ENCODE results near the gene TPX2.
A peak's percentile ranks its signal among the peaks of the same experiment; 100 is the strongest.

TPX2 gene, protein sequence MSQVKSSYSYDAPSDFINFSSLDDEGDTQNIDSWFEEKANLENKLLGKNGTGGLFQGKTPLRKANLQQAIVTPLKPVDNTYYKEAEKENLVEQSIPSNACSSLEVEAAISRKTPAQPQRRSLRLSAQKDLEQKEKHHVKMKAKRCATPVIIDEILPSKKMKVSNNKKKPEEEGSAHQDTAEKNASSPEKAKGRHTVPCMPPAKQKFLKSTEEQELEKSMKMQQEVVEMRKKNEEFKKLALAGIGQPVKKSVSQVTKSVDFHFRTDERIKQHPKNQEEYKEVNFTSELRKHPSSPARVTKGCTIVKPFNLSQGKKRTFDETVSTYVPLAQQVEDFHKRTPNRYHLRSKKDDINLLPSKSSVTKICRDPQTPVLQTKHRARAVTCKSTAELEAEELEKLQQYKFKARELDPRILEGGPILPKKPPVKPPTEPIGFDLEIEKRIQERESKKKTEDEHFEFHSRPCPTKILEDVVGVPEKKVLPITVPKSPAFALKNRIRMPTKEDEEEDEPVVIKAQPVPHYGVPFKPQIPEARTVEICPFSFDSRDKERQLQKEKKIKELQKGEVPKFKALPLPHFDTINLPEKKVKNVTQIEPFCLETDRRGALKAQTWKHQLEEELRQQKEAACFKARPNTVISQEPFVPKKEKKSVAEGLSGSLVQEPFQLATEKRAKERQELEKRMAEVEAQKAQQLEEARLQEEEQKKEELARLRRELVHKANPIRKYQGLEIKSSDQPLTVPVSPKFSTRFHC
- total RNA-seq = 3.1 to 9.6 reads per million in 2 donors

DNA sequence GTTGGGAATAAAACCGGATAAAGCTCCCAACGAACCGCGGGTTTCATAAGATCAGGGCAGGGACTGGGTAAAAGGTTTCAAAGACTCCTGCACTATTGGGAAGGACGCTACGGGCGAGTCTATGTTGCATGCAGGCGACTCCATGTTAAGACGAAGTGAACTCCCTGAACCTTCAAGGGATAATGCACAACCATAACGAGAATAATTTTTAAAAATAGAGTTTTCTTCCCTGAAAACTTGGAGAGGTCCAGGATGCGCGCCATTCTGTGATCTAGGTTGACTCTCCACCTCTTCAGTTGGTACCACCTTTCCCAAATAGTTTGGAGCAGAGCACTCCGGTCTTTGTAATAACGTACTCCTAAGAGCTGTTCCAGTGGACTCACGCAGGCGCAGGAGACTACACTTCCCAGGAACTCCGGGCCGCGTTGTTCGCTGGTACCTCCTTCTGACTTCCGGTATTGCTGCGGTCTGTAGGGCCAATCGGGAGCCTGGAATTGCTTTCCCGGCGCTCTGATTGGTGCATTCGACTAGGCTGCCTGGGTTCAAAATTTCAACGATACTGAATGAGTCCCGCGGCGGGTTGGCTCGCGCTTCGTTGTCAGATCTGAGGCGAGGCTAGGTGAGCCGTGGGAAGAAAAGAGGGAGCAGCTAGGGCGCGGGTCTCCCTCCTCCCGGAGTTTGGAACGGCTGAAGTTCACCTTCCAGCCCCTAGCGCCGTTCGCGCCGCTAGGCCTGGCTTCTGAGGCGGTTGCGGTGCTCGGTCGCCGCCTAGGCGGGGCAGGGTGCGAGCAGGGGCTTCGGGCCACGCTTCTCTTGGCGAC is at the start of gene TPX2:
TSS of gene TPX2 (plus strand) at position 562 of the 821 bp plus-strand sequence. CDS start 18,187 bp downstream, outside the sequence.
- peak; percentile 28 to 95 (median 68) for DNase-seq

DNA sequence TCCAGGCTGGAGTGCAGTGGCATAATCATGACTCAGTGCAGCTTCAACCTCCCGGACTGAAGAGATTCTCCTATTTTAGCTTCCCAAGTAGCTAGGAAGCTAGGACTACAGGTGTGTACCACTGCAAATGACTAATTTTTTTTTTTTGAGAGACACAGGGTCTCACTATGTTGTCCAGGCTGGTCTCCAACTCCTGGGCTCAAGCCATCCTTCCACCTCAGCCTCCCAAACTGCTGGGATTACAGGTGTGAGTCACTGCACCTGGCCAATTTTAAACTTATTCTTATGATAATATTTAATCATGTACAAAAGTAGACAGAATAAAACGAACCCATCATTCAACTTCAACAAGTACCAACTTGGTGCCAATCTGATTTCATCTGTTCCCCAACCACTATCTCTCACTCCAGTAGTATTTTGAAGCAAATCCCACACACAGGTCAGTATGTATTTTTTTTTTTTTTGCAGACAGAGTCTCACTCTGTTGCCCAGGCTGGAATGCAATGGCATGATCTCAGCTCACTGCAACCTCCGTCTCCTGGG is 48.9 kb upstream of the TPX2 start:
- DNase-seq = no peak

DNA sequence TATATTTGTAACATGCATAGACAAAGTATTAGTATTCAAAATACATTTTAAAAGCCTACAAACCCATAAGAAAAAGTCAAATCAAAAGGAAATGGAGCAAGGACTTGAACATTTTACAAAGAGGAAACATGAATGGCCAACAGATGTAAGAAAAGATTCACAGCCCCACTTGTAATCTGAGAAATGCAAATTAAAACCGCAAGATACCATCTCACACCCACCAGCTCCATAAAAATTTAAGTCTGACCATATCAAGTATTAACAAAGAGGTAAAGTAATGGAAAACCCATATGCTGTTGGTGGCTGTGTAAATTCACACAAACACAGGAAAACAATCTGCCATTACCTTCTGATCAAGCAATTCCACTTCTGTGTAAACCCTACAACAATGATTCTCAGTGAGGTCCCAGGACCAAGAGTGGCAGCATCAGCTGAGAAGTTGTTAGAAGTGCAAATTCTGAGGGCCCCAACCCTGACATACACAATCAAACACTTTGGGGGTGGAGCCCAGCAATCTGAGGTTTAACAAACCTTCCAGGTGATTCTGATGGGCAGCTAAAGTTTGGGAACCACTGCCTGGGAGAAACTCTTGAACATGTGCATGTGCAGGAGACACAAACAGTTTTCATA is 47.3 kb upstream of the TPX2 start:
- DNase-seq = no peak

DNA sequence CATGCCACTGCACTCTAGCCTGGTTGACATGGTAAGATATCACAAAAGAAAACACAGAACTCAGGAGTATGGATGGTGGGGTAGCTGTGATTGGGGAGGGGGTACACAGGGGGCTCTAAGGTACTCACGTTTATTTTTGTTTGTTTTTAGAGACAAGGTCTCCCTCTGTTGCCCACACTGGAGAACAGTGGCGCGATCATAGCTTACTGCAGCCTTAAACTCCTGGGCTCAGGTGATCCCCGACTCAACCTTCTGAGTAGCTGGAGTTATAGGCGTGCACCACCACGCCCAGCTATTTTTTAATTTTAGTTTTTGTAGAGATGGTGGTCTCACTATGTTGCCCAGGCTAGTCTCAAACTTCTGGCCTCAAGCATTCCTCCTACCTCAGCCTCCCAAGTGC is 45.7 kb upstream of the TPX2 start:
- DNase-seq = no peak

DNA sequence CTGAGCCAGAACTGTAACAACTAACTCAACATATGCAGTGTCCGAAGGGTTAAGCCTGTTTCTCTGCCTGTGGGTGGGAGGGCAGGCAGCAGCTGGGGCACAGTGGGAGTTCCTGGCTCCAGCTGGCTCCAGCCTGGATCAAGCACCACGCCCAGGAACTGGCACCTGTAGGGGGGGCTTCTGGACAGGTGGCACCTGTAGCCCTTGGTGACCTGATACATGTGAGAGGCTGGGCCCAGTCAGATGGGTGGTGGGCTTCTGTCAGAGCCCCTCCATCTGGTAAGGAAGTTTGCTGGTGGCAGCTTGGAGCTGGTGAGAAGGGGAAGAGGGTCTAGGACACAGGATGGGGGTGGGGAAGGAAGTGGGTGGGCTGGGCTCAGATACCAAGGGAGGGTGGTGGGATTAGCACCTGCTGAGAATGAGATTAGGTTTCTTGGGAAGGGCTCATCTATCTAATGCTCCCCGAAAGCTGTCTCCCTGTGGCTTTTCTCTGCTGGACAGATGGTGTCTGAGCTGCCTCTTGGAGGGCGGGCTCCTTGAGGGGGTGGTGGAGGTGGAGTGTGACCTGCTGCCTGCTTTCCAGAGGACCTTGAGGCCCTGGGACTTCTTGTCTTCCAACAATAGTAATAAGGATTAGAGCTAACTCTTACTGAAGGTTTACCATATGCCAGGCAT is 45.0 kb upstream of the TPX2 start:
- DNase-seq = no peak

DNA sequence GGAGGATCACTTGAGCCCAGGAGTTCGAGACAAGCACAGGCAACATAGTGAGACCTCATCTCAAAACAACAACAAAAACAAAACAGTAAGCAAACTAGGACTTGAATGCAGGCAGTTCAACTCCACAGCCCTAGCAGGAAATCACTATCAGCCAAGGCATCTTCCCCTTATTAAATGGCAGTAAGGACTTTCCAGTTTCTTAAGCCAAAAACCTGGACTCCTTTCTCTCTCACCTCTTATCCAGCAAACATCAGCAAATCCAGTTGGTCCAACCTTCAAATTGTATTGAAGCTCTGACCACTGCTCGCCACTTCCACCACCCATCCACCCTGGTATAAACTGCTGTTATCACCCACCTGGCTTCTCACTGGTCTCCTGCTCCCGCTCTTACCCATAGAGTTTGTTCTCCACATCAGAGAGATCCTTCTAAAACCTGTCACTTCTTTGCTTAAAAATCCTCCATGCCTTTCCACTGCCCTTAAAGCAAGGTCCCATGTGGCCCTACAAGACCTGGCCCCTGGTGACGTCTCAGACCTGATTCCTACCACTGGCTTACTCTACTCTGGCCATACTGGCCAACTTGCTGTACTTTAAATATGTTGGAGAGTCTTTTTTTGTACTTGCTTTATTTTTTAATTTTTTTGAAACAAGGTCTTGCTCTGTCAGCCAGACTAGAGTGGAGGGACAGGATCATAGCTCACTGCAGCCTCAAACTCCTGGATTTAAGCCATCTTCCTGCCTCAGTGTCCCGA is 44.1 kb upstream of the TPX2 start:
- no peak for DNase-seq

DNA sequence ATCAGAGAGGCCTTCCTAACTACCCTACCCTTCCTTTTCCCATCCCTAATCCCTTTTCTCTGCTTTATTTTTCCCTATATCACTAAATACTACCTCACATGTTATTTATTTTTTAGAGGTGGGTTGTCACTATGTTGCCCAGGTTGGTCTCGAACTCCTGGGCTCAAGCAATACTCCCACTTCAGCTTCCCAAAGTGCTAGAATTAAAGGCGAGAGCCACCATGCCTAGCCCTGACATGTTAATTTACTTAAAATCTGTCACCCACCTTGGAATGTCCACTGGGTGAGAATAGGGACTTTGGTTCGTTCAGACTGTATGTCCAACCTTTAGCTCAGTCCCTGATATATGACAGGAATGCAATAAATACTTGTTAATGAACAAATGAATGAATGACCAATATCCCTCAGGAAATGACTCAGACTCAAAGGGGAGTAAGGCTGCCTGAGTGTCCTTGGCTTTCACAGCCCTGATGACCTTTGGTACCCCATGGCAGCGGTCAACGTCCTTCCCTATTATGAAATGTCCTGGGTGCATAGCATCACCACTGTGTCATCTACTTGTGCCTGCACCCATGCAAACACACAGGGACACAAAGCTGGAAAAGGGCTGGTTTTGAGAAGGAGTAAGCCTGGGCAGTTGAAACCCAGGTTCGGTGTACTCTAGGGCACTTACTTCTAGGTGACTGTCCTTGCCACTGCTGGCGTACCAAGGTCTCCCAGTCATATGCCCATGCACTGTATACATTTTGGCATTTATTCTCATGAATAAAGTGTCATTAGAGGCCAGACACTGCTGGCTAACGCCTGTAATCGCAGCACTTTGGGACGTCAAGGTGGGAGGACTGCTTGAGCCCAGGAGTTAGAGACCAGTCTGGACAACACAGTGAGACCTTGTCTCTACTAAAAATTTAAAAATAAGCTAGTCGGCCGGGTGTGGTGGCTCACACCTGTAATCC is 43.0 kb upstream of the TPX2 start:
- DNase-seq = no peak

DNA sequence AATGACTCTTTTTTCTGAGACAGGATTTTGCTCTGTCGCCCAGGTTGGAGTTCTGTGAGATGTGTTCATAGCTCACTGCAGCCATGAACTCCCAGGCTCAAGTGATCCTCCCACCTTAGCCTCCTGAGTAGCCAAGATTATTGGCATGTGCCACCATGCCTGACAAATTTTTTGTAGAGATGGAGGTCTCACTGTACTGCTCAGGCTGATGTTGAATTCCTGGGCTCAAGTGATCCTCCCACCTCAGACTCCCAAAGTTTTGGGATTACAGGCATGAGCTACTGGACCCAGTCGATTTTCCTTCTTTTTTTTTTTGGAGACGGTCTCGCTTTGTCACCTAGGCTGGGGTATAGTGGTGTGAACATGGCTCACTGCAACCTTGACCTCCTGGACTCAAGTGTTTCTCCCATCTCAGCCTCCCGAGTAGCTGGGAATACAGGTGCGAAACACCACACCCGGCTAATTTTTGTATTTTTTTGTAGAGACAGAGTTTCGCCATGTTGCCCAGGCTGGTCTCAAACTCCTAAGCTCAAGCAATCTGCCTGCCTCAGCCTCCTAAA is 40.8 kb upstream of the TPX2 start:
- no peak for DNase-seq

DNA sequence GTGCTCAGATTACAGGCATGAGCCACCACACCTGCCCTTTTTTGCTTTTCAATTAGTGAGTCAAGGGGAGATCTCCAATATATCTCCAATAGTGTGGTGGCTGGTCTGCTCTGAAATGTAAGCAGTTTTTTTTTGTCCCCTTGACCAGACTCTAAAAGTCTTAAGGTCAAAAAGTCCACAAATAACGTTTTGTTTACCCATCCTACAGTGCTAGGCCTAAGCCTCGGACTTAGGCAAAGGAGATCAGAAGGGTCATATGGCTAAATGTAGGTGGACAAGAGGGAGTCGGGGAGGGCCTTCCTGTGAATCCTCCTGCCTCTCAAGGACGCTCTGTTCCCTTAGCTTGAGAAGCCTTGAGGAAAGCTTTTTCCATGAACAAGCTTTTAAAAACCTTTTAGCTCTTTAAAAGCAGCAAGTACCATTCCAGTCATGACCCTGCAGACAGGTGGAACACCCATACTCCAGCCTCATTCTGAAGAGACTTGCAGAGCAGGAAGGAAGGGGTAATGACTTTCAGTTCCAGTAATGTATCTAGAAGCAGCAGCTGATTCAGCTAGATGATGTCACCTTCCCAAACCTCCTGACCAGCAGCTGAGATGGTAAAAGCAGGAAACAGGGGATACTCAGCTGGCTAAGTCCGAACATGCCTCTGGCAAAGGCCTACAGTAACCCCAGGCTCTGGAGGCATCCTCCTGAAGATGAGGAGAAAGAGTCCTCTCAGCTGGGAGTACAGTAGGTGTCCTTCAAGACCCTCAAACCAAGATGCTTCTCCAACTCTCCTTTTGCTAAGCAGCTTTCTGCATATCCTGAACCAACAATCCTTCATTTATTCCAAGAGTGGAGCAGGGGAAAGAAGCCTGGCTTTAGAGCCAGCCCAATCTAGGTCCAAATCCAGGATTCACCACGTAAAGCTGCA is 40.0 kb upstream of the TPX2 start:
- peak in 1 of 5 experiments; percentile 74 for DNase-seq

DNA sequence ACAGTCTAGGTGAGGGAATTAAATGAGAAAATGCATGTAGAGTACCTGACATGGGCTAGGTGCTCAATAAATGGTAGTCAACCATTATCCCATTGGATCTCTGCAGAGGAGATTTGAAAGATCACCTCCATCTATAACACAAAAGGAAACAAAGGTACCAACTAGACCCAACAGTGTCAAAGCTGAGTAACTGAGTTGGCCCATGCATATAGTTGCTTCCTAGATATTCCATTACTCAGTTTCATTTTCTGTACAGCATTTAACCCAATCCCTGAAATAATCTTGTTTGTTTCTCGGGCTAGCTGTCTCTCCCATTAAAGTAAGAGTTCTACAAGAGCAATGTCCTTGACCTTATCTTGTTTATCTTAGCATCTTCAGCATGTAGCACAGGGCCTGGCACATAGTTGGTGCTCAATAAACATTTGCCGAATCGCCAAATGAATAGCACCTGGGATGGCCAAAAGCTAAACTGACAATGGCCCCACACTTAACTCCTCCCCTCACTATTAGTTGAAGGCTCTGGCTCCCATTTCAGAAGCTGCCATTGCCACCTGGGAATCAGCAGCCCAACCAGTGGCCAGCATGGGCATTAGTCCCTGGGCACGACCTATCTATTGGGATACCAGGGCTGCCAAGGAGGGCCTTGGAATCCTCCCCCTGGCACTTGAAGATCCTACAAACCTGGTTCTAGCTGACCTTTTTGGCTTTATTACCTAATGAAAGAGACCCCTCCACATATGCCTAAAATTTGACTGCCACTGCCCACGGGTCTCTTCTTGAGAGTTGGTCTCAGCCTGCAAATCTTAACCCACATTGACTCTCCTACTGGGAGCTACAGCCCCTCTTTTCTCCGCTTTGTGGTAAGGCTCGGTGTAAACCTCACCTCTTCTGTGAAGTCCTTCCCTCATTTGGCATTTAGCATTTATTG is 39.0 kb upstream of the TPX2 start:
- DNase-seq = no peak

DNA sequence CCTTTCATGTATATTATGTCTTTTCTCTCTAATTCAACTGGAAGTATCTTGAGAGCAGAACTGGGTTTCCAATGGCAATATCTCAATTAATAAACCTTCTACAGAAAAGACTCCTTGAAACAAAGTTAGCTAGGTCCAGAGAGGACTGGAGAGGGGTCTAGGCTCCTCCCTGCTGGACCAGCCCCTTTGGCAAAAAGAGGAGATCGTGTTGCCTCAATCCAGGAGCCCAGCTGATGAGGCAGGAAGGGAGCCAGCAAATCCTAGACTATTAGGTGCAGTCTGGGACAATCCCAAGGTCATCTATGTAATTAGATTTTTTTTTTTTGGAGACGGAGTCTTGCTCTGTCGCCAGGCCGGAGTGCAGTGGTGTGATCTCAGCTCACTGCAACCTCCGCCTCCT is 38.3 kb upstream of the TPX2 start:
- DNase-seq = no peak

DNA sequence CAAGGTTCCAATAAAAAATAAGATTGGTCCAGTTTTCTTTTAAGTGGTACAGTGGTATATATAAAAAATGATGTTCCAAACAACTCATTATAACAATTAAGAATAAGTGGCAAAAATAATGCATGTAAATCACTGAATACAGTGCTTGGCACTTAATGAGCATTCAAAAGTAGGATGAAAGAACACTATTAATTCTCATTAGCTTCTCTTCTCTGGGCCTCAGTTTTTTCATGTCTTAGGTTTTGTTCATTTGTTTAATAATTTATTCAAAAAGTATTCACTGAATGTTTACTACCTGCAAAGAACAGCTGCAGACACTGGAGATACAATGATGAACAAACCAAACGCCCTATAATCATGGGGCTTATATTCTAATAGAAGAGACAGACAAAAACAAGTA is 37.5 kb upstream of the TPX2 start:
- DNase-seq = no peak

DNA sequence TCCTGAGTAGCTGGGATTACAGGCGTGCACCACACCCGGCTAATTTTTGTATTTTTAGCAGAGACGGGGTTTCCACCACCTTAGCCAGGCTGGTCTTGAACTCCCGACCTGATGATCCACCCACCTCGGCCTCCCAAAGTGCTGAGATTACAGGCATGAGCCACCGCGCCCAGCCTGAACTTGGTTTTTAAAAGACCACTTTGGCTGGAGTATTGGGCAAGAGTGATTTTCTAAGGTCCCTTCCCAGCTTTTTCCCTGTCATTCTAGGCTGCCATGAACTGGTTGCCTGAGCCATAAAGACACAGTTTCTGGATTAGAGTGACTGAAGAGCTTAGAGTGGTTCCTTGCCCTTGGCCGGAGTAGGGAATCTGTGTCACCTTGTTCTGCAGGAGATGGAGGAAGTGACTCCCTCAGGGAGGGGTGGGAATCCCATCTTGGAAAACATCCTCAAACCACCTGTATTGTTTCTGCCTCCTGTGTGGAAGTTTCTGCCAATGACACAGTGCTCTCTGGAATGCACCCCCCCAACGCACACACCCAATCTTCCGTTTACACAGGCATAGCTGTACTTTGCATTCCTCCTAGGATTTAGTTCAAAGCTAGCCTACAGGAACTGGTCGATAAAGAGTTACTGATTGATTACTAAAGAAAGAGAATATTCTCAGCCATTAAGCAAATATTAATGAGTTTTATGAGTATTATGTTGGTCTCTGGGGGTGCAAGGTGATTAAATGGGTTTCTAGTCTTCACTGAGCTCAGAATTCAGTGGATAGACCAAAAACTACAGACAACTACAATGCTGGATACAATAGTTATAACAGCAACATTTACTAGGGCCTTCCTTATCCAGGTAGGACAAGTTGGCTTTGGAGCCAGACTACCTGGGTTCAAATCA is 34.6 kb upstream of the TPX2 start:
- no peak for DNase-seq

DNA sequence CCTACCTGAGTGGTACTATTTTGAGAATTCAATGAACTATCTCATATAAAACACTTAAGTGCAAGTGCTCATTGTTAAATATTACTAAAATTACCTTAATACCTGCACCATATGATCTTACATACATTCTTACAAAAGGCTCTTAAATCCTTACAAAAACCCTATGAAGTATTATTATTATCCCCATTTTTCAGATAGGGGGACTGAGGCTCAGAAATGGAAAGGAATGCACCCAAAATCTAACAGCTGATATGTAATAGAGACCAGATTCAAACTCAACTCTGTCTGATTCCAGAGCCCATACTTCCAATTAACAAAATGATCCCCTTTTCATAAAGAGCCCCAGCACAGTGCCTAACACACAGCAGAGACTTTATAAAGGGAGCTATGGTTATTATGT is 33.9 kb upstream of the TPX2 start:
- DNase-seq = no peak

DNA sequence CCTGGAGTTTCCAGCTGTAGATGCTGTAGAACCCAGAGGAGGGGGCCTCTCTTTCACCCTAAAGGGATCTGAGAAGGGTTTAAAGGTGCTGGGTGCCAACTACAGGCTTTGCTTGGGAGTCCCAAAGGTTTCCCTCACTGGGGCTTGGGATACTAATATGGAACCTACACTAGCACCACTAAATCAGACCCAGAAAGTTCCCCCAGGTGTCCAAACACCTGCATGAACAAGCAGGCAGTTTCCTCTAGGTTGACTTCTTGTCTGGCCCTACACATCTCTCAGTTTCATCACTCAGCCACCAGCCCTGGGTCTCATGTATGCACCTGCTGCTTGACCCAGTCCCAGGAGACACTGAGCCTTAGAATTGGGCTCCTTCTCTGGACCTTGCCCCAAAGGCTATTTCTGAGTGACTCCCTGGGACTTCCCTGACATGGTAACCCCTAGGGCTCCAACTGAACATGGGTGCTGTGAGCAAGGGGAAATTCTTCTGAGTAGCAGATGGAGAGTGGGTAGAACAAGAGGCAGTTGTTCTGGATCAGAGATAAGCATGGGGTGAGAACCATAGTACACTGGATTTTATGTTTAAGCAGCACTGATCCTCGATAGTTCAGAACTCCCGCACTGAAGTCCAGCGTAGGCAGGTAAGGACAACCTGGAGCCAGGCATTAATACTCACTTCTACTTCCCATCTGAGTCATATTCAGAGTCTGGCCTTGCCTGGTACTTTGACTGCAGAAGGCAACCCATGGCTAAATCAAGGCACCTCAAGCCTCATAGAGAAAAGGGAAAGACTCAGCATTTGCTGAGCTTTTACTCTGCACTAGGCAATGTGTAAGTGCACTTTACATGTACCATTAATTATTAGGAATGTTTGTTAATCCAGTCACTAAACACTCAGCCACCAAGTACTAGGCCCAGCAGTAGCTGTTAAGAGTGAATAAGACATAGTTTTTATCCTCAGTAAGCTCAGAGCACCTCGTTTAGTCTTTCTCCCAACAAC is 33.2 kb upstream of the TPX2 start:
- DNase-seq = no peak

Data from T-helper 2 cell (primary cell).